IPS-18a (cell line): ENCODE results near the gene CDA.

Experiments used
- H3K27ac ChIP-seq: one replicate; pipeline ENCODE4 v1.5.1; 2013; ENCODE audit warnings: low read length
- H3K27me3 ChIP-seq: one replicate; pipeline ENCODE4 v1.6.1; 2013; ENCODE audit warnings: mild to moderate bottlenecking, low read length; ENCODE audit not compliant: control insufficient read depth, insufficient read depth
- H3K36me3 ChIP-seq: one replicate; pipeline ENCODE4 v1.6.1; 2013; ENCODE audit warnings: low read depth, low read length; ENCODE audit not compliant: control insufficient read depth
- H3K4me1 ChIP-seq: one replicate; pipeline ENCODE4 v1.6.1; 2013; ENCODE audit warnings: low read depth, low read length; ENCODE audit not compliant: control insufficient read depth
- H3K4me3 ChIP-seq: one replicate; pipeline ENCODE4 v1.5.1; 2013; ENCODE audit warnings: low read length
- H3K9ac ChIP-seq: one replicate; pipeline ENCODE4 v1.6.1; 2013; ENCODE audit warnings: mild to moderate bottlenecking, low read length, moderate library complexity
- H3K9me3 ChIP-seq: one replicate; pipeline ENCODE4 v1.6.1; 2013; ENCODE audit warnings: low read depth, low read length; ENCODE audit not compliant: control insufficient read depth

The CDA gene

DNA sequence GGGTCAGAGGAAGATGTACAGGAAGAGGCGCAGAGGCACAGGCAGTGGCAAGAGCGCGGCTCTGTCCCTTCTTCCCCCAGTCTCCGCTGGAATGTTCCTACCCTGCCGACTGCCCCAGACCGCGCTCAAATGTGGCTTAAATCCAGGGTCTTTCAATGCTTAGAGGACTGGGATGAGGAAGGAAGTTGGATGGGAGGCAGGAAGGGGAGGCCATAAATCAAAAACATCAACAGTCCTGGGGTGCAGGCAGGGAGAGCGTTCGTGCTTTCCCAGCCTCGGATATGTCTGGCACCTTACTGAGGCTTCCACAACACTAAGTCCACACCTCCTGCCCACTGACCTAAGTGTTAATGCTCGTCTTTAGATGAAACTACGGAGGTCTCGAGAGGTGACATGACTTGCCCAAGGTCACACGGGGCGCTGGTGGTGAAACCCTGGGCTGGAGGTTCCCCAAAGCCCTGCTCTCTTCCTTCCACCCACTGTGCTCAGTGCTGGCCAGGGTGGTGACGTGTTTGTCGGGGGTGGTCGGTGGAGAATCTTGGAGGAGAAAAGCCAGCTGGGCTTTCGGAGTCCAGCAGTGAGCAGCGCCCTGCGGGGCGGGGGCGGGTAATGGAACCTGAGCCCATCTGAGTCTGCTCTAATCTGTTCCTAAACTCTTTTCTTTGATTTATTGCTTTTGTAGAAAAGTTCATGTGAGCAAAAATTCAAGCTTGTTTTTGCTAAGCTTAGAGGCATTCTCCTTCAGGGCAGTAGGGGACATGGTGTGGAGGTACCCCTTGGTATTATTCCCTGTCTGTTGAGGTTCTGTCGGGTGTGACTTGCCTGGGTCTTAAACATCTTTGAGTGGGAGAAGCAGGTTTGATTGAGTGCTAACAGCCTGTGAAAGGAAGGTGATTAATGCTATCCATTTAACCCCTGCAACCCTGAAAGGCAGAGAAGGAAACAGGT, 708 bp downstream of the CDA start:
- H3K27me3 ChIP-seq: peaks cover 4% of the 10 kb centered on the region
- H3K9me3 ChIP-seq: no peaks in the 10 kb centered on the region
- no peak overlapping the region for H3K27ac ChIP-seq
- H3K4me1 ChIP-seq: peaks cover 15% of the 10 kb centered on the region
- H3K36me3 ChIP-seq: no peaks in the 10 kb centered on the region
- no peak overlapping the region for H3K4me3 ChIP-seq
- no peak overlapping the region for H3K9ac ChIP-seq

- Histone ChIP-seq H3K27me3 (peaks cover 4% of the 10 kb centered on the region), H3K36me3 (no peaks in the 10 kb centered on the region), H3K4me3 (no peak overlapping the region), H3K4me1 (peaks cover 15% of the 10 kb centered on the region), H3K27ac (no peak overlapping the region), H3K9ac (no peak overlapping the region), H3K9me3 (no peaks in the 10 kb centered on the region)
Observed at GRCh38 chr1:20590306-20590777, 1.4 kb downstream of the CDA start.

GRCh38 chr1:20593756-20594155, 4.9 kb downstream of the CDA start:
- Histone ChIP-seq H3K4me1 (peaks cover 15% of the 10 kb centered on the region), H3K4me3 (no peak overlapping the region), H3K9ac (no peak overlapping the region), H3K27ac (no peak overlapping the region), H3K27me3 (peaks cover 4% of the 10 kb centered on the region), H3K9me3 (no peaks in the 10 kb centered on the region), H3K36me3 (no peaks in the 10 kb centered on the region)

- Histone ChIP-seq H3K4me3 (no peak overlapping the region), H3K27me3 (peaks cover 4% of the 10 kb centered on the region), H3K27ac (no peak overlapping the region), H3K9me3 (no peaks in the 10 kb centered on the region), H3K4me1 (peaks cover 6% of the 10 kb centered on the region), H3K9ac (no peak overlapping the region), H3K36me3 (no peaks in the 10 kb centered on the region)
Observed at GRCh38 chr1:20594746-20595145, 5.8 kb downstream of the CDA start.

DNA sequence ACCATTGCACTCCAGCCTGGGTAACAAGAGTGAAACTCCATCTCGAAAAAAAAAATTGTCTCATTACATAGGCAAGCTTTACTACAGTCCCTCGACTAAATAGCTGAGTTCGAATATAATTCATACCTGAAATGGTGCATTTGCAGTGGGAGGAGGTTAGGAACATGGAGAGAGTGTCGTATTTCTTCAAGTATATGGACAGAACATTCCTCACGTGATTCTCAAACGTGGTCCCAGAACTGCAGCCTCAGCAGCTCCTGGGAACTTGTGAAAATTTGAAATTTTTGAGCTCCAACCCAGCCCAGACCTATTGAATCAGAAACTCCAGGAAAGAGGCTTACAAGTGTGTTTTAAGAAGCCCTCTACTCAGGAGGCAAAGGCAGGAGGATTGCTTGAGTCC, 7.2 kb downstream of the CDA start:
- no peak overlapping the region for H3K9ac ChIP-seq
- H3K36me3 ChIP-seq: no peaks in the 10 kb centered on the region
- H3K27ac ChIP-seq: no peak overlapping the region
- no peaks in the 10 kb centered on the region for H3K9me3 ChIP-seq
- no peaks in the 10 kb centered on the region for H3K4me1 ChIP-seq
- H3K27me3 ChIP-seq: no peaks in the 10 kb centered on the region
- H3K4me3 ChIP-seq: no peak overlapping the region

DNA sequence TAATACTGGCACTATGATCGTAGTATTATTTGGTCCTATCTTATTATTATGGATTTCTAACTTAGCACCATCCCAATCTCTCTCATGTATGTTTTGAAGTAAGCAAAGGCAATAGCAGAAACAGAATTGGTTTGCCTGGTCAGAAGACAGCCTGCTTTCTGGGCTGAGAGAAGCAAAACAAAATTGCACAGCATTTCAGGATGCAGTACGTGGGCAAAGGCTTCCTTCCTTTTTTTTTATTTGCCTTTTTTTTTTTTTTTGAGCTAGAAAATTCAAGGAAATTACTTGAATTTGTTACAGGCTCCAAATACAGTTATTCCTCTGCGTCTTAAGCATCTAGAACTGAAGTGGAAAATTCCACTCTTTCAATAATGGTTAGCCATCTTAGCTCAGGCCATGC, 8.8 kb downstream of the CDA start:
- Histone ChIP-seq H3K9ac (no peak overlapping the region), H3K9me3 (no peaks in the 10 kb centered on the region), H3K27me3 (no peaks in the 10 kb centered on the region), H3K27ac (no peak overlapping the region), H3K4me3 (no peak overlapping the region), H3K4me1 (no peaks in the 10 kb centered on the region), H3K36me3 (no peaks in the 10 kb centered on the region)

DNA sequence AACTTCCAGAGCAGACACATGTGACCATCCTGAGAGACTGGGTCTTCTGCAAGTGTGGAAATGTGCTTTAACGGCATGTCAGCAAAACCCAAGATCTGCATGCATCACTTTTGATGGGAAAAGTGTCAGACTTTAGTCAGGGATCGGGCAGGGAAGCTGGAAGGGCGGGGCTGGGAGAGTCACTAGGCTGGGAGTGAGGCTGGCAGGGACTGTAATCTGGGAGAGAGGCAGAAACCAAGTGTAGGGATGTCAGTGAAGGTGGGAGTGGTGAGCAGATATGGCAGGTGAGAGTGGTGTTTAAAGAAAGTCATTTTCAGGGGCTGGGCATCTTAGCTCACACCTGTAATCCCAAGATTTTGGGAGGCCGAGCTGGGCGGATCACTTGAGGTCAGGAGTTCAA, 11.3 kb downstream of the CDA start:
- Histone ChIP-seq H3K9me3 (no peaks in the 10 kb centered on the region), H3K27ac (no peak overlapping the region), H3K36me3 (no peaks in the 10 kb centered on the region), H3K4me3 (no peak overlapping the region), H3K27me3 (no peaks in the 10 kb centered on the region), H3K9ac (no peak overlapping the region), H3K4me1 (no peaks in the 10 kb centered on the region)

GRCh38 chr1:20601129-20601825, 12.4 kb downstream of the CDA start:
- Histone ChIP-seq H3K27me3 (no peaks in the 10 kb centered on the region), H3K36me3 (no peaks in the 10 kb centered on the region), H3K9me3 (no peaks in the 10 kb centered on the region), H3K4me3 (no peak overlapping the region), H3K27ac (no peak overlapping the region), H3K9ac (no peak overlapping the region), H3K4me1 (no peaks in the 10 kb centered on the region)

- H3K4me3 ChIP-seq: no peak overlapping the region
- no peaks in the 10 kb centered on the region for H3K4me1 ChIP-seq
- no peaks in the 10 kb centered on the region for H3K36me3 ChIP-seq
- H3K27ac ChIP-seq: no peak overlapping the region
- no peaks in the 10 kb centered on the region for H3K9me3 ChIP-seq
- H3K9ac ChIP-seq: no peak overlapping the region
- H3K27me3 ChIP-seq: no peaks in the 10 kb centered on the region
Observed at GRCh38 chr1:20602851-20603450, 14.1 kb downstream of the CDA start.

GRCh38 chr1:20603504-20604464, 14.9 kb downstream of the CDA start:
- no peak overlapping the region for H3K9ac ChIP-seq
- H3K27ac ChIP-seq: no peak overlapping the region

GRCh38 chr1:20604678-20605077, 15.8 kb downstream of the CDA start:
- Histone ChIP-seq H3K9me3 (no peaks in the 10 kb centered on the region), H3K36me3 (no peaks in the 10 kb centered on the region), H3K9ac (no peak overlapping the region), H3K4me1 (peaks cover 3% of the 10 kb centered on the region), H3K27me3 (no peaks in the 10 kb centered on the region), H3K27ac (no peak overlapping the region), H3K4me3 (no peak overlapping the region)

More at GRCh38 chr1:20603504-20604464, 14.9 kb downstream of the CDA start:
- Histone ChIP-seq H3K36me3 (no peaks in the 10 kb centered on the region), H3K4me3 (no peak overlapping the region), H3K27me3 (no peaks in the 10 kb centered on the region), H3K9me3 (no peaks in the 10 kb centered on the region), H3K4me1 (no peaks in the 10 kb centered on the region)
